Chondrocyte (in vitro differentiated cells): ENCODE data around the gene CDC42EP1. TPM values are rescaled to one million over a fixed set of nuclear protein-coding genes. Genes with fewer than 3 reads are reported as not detected.
"Not testable (repeated sequence)": the region's sequence is repeated elsewhere in the genome, so short reads cannot be mapped to it uniquely, and the experiment has no call there.

Source experiments
- DNase-seq: peaks from one replicate; pipeline ENCODE4 v3.0.0; 2021; ENCODE audit warnings: mixed read lengths, low spot score
- H3K27ac Mint-ChIP-seq: one replicate; pipeline ENCODE4 v1.8.0; 2021; ENCODE audit warnings: mild to moderate bottlenecking, moderate library complexity, mixed read lengths; ENCODE audit not compliant: unreplicated experiment
- H3K27me3 Mint-ChIP-seq: 2 replicates; pipeline ENCODE4 v1.8.0; 2021; ENCODE audit warnings: low read depth, mixed read lengths
- H3K36me3 Mint-ChIP-seq: 2 replicates; pipeline ENCODE4 v1.8.0; 2021; ENCODE audit warnings: low read depth, mixed read lengths
- H3K4me1 Mint-ChIP-seq: 2 replicates; pipeline ENCODE4 v1.8.0; 2021; ENCODE audit warnings: low read depth, mild to moderate bottlenecking, mixed read lengths
- H3K4me3 Mint-ChIP-seq: one replicate; pipeline ENCODE4 v1.8.0; 2021; ENCODE audit warnings: mild to moderate bottlenecking, moderate library complexity, mixed read lengths; ENCODE audit not compliant: unreplicated experiment
- H3K9me3 Mint-ChIP-seq: 2 replicates; pipeline ENCODE4 v1.8.0; 2021; ENCODE audit warnings: low read depth, mixed read lengths
- total RNA-seq: library from RNA; stranded (reverse); gene quantifications from 3 replicates; pipeline ENCODE4 v1.2.1, GENCODE V29; 2021
- TF ChIP-seq, protein P1 (sequence below): fragments of 200-600 bp; sonication (generic); IDR thresholded peaks from 2 replicates; pipeline ENCODE4 v1.5.0; 2021; ENCODE audit warnings: antibody characterized with exemption, mild to moderate bottlenecking, moderate library complexity

The CDC42EP1 gene
- total RNA-seq, 1 donor from 2014 or later: 155 TPM

DNA sequence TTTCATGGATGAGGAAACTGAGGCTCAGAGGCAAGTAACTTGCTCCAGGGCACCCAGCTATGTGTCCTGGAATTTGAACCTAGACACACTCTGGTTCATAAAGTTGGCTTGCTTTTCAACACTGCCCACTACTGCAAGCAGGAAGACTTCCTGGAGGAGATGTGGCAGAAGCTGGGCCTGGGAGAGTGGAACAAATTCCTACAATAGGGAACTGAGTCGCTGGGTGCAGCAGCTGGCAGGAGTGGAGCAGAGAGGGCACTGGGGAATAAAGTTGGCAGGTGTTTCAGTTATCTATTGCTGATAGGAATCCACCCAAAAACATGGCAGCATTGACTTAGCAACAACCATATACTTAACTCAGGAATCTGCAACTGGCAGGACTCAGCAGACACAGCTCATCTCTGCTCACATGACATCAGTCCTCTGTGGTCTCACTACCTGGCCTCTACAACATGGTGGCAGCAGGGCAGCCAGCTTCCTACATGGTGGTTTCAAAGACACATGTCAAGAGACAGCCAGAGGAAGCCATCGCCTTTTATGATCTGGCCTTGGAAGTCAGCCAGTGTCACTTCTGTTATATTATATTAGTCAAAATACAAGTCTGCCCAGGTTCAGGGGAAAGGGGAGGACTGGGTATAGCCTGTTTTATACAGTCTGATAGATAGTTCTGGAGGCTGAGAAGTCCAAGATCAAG lies 30.5 kb upstream of the CDC42EP1 start:
- H3K4me1 Mint-ChIP-seq: peaks cover 41% of the 10 kb centered on the region
- H3K36me3 Mint-ChIP-seq: no peaks in the 10 kb centered on the region
- H3K4me3 Mint-ChIP-seq: no peak overlapping the region
- H3K27me3 Mint-ChIP-seq: no peaks in the 10 kb centered on the region
- no peak for DNase-seq
- H3K9me3 Mint-ChIP-seq: no peaks in the 10 kb centered on the region
- no peak overlapping the region for H3K27ac Mint-ChIP-seq
- TF ChIP-seq, protein P1, sequence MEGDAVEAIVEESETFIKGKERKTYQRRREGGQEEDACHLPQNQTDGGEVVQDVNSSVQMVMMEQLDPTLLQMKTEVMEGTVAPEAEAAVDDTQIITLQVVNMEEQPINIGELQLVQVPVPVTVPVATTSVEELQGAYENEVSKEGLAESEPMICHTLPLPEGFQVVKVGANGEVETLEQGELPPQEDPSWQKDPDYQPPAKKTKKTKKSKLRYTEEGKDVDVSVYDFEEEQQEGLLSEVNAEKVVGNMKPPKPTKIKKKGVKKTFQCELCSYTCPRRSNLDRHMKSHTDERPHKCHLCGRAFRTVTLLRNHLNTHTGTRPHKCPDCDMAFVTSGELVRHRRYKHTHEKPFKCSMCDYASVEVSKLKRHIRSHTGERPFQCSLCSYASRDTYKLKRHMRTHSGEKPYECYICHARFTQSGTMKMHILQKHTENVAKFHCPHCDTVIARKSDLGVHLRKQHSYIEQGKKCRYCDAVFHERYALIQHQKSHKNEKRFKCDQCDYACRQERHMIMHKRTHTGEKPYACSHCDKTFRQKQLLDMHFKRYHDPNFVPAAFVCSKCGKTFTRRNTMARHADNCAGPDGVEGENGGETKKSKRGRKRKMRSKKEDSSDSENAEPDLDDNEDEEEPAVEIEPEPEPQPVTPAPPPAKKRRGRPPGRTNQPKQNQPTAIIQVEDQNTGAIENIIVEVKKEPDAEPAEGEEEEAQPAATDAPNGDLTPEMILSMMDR: no peak

DNA sequence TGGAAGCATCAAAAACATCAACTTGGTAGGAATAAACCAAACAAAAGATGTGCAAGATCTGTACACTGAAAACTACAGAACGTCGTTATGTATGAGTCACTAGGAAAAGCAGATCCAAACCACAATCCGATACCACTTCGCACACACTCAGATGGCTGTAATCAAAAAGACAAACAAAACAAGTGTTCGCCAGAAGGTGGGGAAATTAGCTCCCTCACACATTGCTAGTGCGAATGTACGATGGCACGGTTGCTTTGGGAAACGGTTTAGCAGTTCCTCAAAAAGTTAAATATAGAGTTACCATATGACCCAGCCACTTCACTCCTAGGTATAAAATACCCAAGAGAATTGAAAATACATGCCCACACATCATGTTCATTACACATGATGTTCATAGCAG lies 26.3 kb upstream of the CDC42EP1 start:
- TF ChIP-seq, protein P1: peak; percentile 20
- Mint-ChIP-seq H3K27me3 (no peaks in the 10 kb centered on the region), H3K4me1 (peaks cover 20% of the 10 kb centered on the region), H3K4me3 (no peak overlapping the region), H3K9me3 (no peaks in the 10 kb centered on the region), H3K36me3 (no peaks in the 10 kb centered on the region), H3K27ac (peak overlapping the region; percentile 34)
- no peak for DNase-seq

DNA sequence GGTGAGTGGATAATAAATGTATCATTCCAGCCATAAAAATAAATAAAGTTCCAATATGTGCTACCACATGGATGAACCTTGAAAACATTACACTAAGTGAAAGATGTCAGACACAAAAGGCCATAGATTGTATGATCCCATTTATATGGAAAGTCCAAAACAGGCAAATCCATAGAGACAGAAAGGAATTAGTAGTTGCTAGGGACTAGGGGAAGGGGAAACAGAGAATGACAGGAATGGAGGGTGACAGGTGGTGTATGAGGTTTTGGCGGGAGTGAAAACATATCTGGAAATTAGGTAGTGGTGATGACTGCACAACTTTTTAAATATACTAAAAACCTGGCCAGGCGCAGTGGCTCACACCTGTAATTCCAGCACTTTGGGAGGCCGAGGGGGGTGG lies 25.8 kb upstream of the CDC42EP1 start:
- H3K27ac Mint-ChIP-seq: no peak overlapping the region
- no peaks in the 10 kb centered on the region for H3K36me3 Mint-ChIP-seq
- DNase-seq: no peak
- TF ChIP-seq, protein P1: no peak
- peaks cover 22% of the 10 kb centered on the region for H3K4me1 Mint-ChIP-seq
- H3K4me3 Mint-ChIP-seq: no peak overlapping the region
- no peaks in the 10 kb centered on the region for H3K9me3 Mint-ChIP-seq
- H3K27me3 Mint-ChIP-seq: no peaks in the 10 kb centered on the region

DNA sequence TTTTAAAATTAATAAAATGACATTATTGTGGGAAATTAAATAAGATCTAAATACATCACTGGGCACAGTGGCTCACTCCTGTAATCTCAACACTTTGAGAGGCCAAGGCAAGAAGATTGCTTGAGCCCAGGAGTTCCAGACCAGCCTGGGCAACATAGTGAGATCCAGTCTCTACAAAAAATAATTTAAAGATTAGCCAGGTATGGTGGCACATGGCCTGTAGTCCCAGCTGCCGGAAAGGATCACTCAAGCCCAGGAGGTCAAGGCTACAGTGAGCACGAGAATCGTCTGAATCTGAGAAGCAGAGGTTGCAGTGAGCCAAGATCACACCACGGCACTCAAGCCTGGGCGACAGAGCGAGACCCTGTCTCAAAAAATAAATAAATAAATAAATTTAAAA lies 25.1 kb upstream of the CDC42EP1 start:
- no peak overlapping the region for H3K4me3 Mint-ChIP-seq
- no peaks in the 10 kb centered on the region for H3K36me3 Mint-ChIP-seq
- no peak overlapping the region for H3K27ac Mint-ChIP-seq
- H3K9me3 Mint-ChIP-seq: no peaks in the 10 kb centered on the region
- H3K27me3 Mint-ChIP-seq: no peaks in the 10 kb centered on the region
- TF ChIP-seq, protein P1: no peak
- H3K4me1 Mint-ChIP-seq: peaks cover 22% of the 10 kb centered on the region
- DNase-seq: no peak

DNA sequence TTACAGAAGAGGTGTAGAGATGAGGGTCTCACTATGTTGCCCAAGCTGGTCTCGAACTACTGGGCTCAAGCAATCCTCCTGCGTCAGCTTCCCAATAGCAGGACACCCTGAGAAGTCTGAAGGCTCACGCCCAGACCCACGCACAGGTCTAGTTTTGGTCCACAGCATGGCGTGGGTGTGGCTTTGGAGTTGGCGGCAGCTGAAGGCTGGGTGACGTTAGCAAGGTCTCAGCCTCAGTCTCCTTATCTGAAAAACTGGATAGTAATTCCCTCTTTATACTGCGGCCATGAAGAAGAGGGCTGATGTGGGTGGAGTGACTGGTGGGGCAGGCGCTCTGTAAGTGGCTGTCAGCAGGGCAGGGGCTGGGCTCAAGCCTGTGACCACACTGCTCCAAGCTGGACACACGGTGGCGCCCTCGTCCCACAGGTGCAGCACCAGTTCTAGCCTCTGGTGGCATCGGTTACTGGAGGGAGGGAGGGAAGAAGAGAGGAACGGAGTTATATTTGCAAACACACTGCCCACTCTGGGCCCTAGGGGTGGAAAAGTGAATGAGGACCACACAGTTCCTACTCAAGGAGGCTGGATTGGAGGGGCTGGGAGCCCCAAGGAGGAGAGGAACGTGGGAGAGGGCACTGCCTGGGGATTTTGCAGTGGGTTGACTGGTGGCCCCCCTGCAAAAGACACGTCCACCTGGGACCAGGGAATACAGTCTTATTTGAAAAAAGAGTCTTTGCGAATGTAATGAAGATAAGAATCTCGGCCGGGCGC lies 21.5 kb upstream of the CDC42EP1 start:
- H3K36me3 Mint-ChIP-seq: no peaks in the 10 kb centered on the region
- H3K9me3 Mint-ChIP-seq: no peaks in the 10 kb centered on the region
- DNase-seq: peak; percentile 98
- H3K27me3 Mint-ChIP-seq: no peaks in the 10 kb centered on the region
- TF ChIP-seq, protein P1: peak; percentile 96
- H3K4me3 Mint-ChIP-seq: no peak overlapping the region
- no peak overlapping the region for H3K27ac Mint-ChIP-seq
- peaks cover 36% of the 10 kb centered on the region for H3K4me1 Mint-ChIP-seq

DNA sequence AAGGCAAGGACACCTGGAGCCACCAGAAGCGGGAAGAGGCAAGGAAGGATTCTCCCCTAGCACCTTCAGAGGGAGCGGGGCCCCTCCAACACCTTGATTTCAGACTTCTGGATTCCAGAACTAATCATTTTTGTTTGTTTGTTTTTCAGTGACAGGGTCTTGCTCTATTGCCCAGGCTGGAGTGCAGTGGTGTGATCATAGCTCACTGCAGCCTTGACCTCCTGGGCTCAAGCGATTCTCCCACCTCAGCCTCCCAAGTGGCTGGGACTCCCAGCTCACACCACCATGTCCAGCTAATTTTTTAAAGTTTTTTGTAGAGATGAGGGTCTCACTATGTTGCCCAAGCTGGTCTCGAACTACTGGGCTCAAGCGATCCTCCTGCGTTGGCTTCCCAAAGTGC lies 20.5 kb upstream of the CDC42EP1 start:
- not testable (repeated sequence) for H3K36me3 Mint-ChIP-seq, DNase-seq, H3K27me3 Mint-ChIP-seq, H3K27ac Mint-ChIP-seq, H3K9me3 Mint-ChIP-seq, H3K4me3 Mint-ChIP-seq
- peaks cover 28% of the 10 kb centered on the region for H3K4me1 Mint-ChIP-seq

DNA sequence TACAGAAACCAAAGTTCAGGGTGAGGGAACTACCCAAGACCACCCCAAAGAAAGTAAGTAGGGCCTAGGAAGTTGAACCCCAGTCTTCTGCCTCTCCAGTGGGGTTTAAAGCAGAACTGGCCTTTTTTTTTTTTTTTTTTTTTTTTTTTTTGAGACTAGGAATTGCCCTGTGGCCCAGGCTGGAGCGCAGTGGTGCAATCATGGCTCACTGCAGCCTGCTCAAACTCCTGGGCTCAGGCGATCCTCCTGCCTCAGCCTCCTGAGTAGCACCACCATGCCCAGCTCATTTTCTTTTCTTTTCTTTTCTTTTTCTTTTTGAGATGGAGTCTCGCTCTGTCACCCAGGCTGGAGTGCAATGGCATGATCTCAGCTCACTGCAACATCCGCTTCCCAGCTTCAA lies 17.9 kb upstream of the CDC42EP1 start:
- not testable (repeated sequence) for H3K36me3 Mint-ChIP-seq, H3K27ac Mint-ChIP-seq, DNase-seq, H3K9me3 Mint-ChIP-seq, H3K27me3 Mint-ChIP-seq, H3K4me3 Mint-ChIP-seq
- peaks cover 52% of the 10 kb centered on the region for H3K4me1 Mint-ChIP-seq
